SK-N-SH treated with all-trans-retinoic acid at 6 μM for 48 hours (cell line): ENCODE results near the gene IFNA5.

ENCODE experiments used
- ATAC-seq: fragments of 200-7000 bp; cut with Tn5 transposase; 3 replicates; pipeline ENCODE4 v1.9.1; 2020; ENCODE audit warnings: mild to moderate bottlenecking, moderate library complexity
- ARNTL ChIP-seq: fragments of 450-650 bp; formaldehyde crosslinking; IDR thresholded peaks from 2 replicates; pipeline ENCODE4 v1.5.0; 2020; ENCODE audit warnings: low read depth, mild to moderate bottlenecking, moderate library complexity, borderline replicate concordance
- BACH2 ChIP-seq: fragments of 250-450 bp; sonication (Bioruptor Pico); IDR thresholded peaks from 2 replicates; pipeline ENCODE4 v1.9.0; 2021; ENCODE audit warnings: mild to moderate bottlenecking, borderline replicate concordance
- CREB5 ChIP-seq: fragments of 250-450 bp; sonication (Bioruptor Pico); IDR thresholded peaks from 2 replicates; pipeline ENCODE4 v1.5.1; 2020; ENCODE audit warnings: low read depth, mild to moderate bottlenecking, moderate library complexity
- CSDC2 ChIP-seq: fragments of 250-450 bp; sonication (Bioruptor Pico); IDR thresholded peaks from 2 replicates; pipeline ENCODE4 v1.5.0; 2020; ENCODE audit warnings: mild to moderate bottlenecking, moderate library complexity
- CSRNP3 ChIP-seq: fragments of 250-450 bp; sonication (Bioruptor Pico); IDR thresholded peaks from 2 replicates; pipeline ENCODE4 v1.5.1; 2021; ENCODE audit warnings: mild to moderate bottlenecking, moderate library complexity
- ESRRG ChIP-seq: fragments of 250-450 bp; sonication (Bioruptor Pico); IDR thresholded peaks from 2 replicates; pipeline ENCODE4 v1.6.1; 2021; ENCODE audit warnings: mild to moderate bottlenecking
- GLIS3 ChIP-seq: fragments of 250-450 bp; sonication (Bioruptor Pico); IDR thresholded peaks from 2 replicates; pipeline ENCODE4 v1.5.0; 2020; ENCODE audit warnings: mild to moderate bottlenecking, moderate library complexity
- ISL1 ChIP-seq: fragments of 250-450 bp; sonication (Bioruptor Pico); IDR thresholded peaks from 2 replicates; pipeline ENCODE4 v2.1.2; 2022; ENCODE audit warnings: mild to moderate bottlenecking, moderate library complexity
- OSR1 ChIP-seq: fragments of 250-450 bp; sonication (Bioruptor Pico); IDR thresholded peaks from 2 replicates; pipeline ENCODE4 v1.8.0; 2022; ENCODE audit warnings: moderate library complexity, mild to moderate bottlenecking, inconsistent platforms
- POU6F1 ChIP-seq: fragments of 250-450 bp; sonication (Bioruptor Pico); IDR thresholded peaks from 2 replicates; pipeline ENCODE4 v1.8.0; 2021; ENCODE audit warnings: low read depth, mild to moderate bottlenecking, moderate library complexity, borderline replicate concordance
- PPARA ChIP-seq: fragments of 250-450 bp; sonication (Bioruptor Pico); IDR thresholded peaks from 2 replicates; pipeline ENCODE4 v1.5.0; 2020; ENCODE audit warnings: mild to moderate bottlenecking, borderline replicate concordance
- RARB ChIP-seq: fragments of 250-450 bp; sonication (Bioruptor Pico); IDR thresholded peaks from 2 replicates; pipeline ENCODE4 v1.8.0; 2021; ENCODE audit warnings: mild to moderate bottlenecking, moderate library complexity
- SNAI2 ChIP-seq: fragments of 250-450 bp; sonication (Bioruptor Pico); IDR thresholded peaks from 2 replicates; pipeline ENCODE4 v1.5.0; 2020; ENCODE audit warnings: mild to moderate bottlenecking, moderate library complexity
- TCF4 ChIP-seq: fragments of 250-450 bp; sonication (Bioruptor Pico); IDR thresholded peaks from 2 replicates; pipeline ENCODE4 v1.8.0; 2021; ENCODE audit warnings: mild to moderate bottlenecking, moderate library complexity, borderline replicate concordance
- TOX ChIP-seq: fragments of 250-450 bp; sonication (Bioruptor Pico); IDR thresholded peaks from 2 replicates; pipeline ENCODE4 v1.8.0; 2021; ENCODE audit warnings: mild to moderate bottlenecking, moderate library complexity, borderline replicate concordance
- TSHZ2 ChIP-seq: fragments of 250-450 bp; sonication (Bioruptor Pico); IDR thresholded peaks from 2 replicates; pipeline ENCODE4 v1.5.0; 2020; ENCODE audit warnings: mild to moderate bottlenecking, moderate library complexity
- ZC3H10 ChIP-seq: fragments of 250-450 bp; sonication (Bioruptor Pico); IDR thresholded peaks from 2 replicates; pipeline ENCODE4 v1.5.1; 2021; ENCODE audit warnings: mild to moderate bottlenecking, moderate library complexity
- ZFP30 ChIP-seq: fragments of 450-650 bp; formaldehyde crosslinking; IDR thresholded peaks from 2 replicates; pipeline ENCODE4 v1.5.0; 2022; ENCODE audit warnings: mild to moderate bottlenecking, moderate library complexity
- ZNF70 ChIP-seq: fragments of 450-650 bp; formaldehyde crosslinking; IDR thresholded peaks from 2 replicates; pipeline ENCODE4 v1.5.0; 2020; ENCODE audit warnings: mild to moderate bottlenecking, moderate library complexity
- ZNF8 ChIP-seq: fragments of 450-650 bp; formaldehyde crosslinking; IDR thresholded peaks from 2 replicates; pipeline ENCODE4 v1.5.0; 2020; ENCODE audit warnings: mild to moderate bottlenecking, moderate library complexity

Gene IFNA5

GRCh38 chr9:21305213-21305612 lies at the start of gene IFNA5:
IFNA5 (minus strand) TSS chr9:21305313; CDS start chr9:21305256, 57 bp downstream.
- ATAC-seq = no peak
- TF ChIP-seq GLIS3 (CRISPR knock-in tag) = no peak
- no peak for TF ChIP-seq TCF4
- TF ChIP-seq BACH2 = no peak
- no peak for TF ChIP-seq ESRRG
- no peak for TF ChIP-seq TOX (CRISPR knock-in tag)
- TF ChIP-seq CSRNP3 (CRISPR knock-in tag) = no peak
- no peak for TF ChIP-seq ZFP30 (CRISPR knock-in tag)
- no peak for TF ChIP-seq OSR1 (CRISPR knock-in tag)
- no peak for TF ChIP-seq ZNF8 (CRISPR knock-in tag)
- no peak for TF ChIP-seq ZNF70 (CRISPR knock-in tag)
- TF ChIP-seq POU6F1 (CRISPR knock-in tag) = no peak
- no peak for TF ChIP-seq CREB5 (CRISPR knock-in tag)
- TF ChIP-seq PPARA (CRISPR knock-in tag) = no peak

GRCh38 chr9:21350787-21351186 lies 45.7 kb upstream of the IFNA5 start, which contains the start of gene IFNA6:
IFNA6 (minus strand) TSS chr9:21350887; CDS start chr9:21350887, 0 bp downstream.
- no peak for ATAC-seq
- TF ChIP-seq CSDC2 (CRISPR knock-in tag) = no peak
- TF ChIP-seq GLIS3 (CRISPR knock-in tag) = no peak
- no peak for TF ChIP-seq ZNF70 (CRISPR knock-in tag)
- TF ChIP-seq TOX (CRISPR knock-in tag) = no peak
- no peak for TF ChIP-seq ZC3H10 (CRISPR knock-in tag)
- TF ChIP-seq ARNTL (CRISPR knock-in tag) = no peak
- no peak for TF ChIP-seq ZFP30 (CRISPR knock-in tag)

GRCh38 chr9:21348430-21348970 lies 43.4 kb upstream of the IFNA5 start:
- ATAC-seq = no peak
- TF ChIP-seq TSHZ2 (CRISPR knock-in tag) (no peak), OSR1 (CRISPR knock-in tag) (no peak), ZFP30 (CRISPR knock-in tag) (no peak), GLIS3 (CRISPR knock-in tag) (no peak), POU6F1 (CRISPR knock-in tag) (no peak), ISL1 (CRISPR knock-in tag) (no peak), SNAI2 (CRISPR knock-in tag) (no peak), RARB (CRISPR knock-in tag) (no peak), TOX (CRISPR knock-in tag) (no peak), ZNF8 (CRISPR knock-in tag) (no peak), CSDC2 (CRISPR knock-in tag) (no peak), PPARA (CRISPR knock-in tag) (no peak)
